PFSK-1 (cell line): ENCODE results near the gene C9orf50.

Experiments used
- FOXP2 ChIP-seq: optimal IDR thresholded peaks from 2 replicates; pipeline ENCODE3; 2011; ENCODE audit warnings: borderline replicate concordance, control low read depth, inconsistent platforms; ENCODE audit not compliant: insufficient read depth; ENCODE audit errors: extremely low read length, extremely low read depth
- POLR2AphosphoS5 ChIP-seq: IDR thresholded peaks from 2 replicates; pipeline ENCODE4 v1.6.1; 2012; ENCODE audit warnings: low read depth, mild to moderate bottlenecking, control low read depth, low read length, moderate library complexity
- REST ChIP-seq, 2 experiments: IDR thresholded peaks; 2 replicates each; pipeline versions ENCODE4 v1.6.1 to v1.8.0; 2011 to 2012; ENCODE audit warnings: low read depth in 2 of 2, low read length in 2 of 2, control low read depth in 1 of 2, inconsistent platforms in 1 of 2, mild to moderate bottlenecking in 1 of 2, moderate library complexity in 1 of 2; ENCODE audit not compliant: insufficient read depth in 1 of 2
- SIN3A ChIP-seq: IDR thresholded peaks from 2 replicates; pipeline ENCODE4 v1.6.1; 2012; ENCODE audit warnings: mild to moderate bottlenecking, low read length, moderate library complexity, borderline replicate concordance; ENCODE audit not compliant: insufficient read depth
- TAF1 ChIP-seq: IDR thresholded peaks from 2 replicates; pipeline ENCODE4 v1.6.1; 2012; ENCODE audit warnings: low read length, control low read depth, borderline replicate concordance; ENCODE audit not compliant: insufficient read depth

The C9orf50 gene

GRCh38 chr9:129570450-129571297 lies 50.2 kb downstream of the C9orf50 start:
- TF ChIP-seq TAF1 (no peak), SIN3A (no peak), REST (IDR thresholded peaks at IDR 0.05; ENCODE audit: insufficient read depth in 1 of 2, low read depth in 2 of 2, low read length in 2 of 2) (no peak), POLR2AphosphoS5 (no peak), FOXP2 (no peak)

- no peak for TF ChIP-seq FOXP2
- TF ChIP-seq SIN3A = no peak
Measured at GRCh38 chr9:129569502-129570449, 51.1 kb downstream of the C9orf50 start.

GRCh38 chr9:129568560-129569501 lies 52.1 kb downstream of the C9orf50 start:
- TF ChIP-seq REST (IDR thresholded peaks at IDR 0.05; ENCODE audit: insufficient read depth in 1 of 2, low read depth in 2 of 2, low read length in 2 of 2) (no peak), SIN3A (no peak), FOXP2 (no peak), TAF1 (no peak), POLR2AphosphoS5 (no peak)

GRCh38 chr9:129567842-129568559 lies 52.9 kb downstream of the C9orf50 start:
- no peak for TF ChIP-seq POLR2AphosphoS5
- no peak for TF ChIP-seq REST (IDR thresholded peaks at IDR 0.05; ENCODE audit: insufficient read depth in 1 of 2, low read depth in 2 of 2, low read length in 2 of 2)
- TF ChIP-seq FOXP2 = no peak
- TF ChIP-seq TAF1 = no peak
- TF ChIP-seq SIN3A = no peak
